HepG2 (cell line): ENCODE data around the gene MEGF6. TPM values are rescaled to one million over a fixed set of nuclear protein-coding genes. Genes with fewer than 3 reads are reported as not detected.

Source experiments
- BRCA1 ChIP-seq: sonication (generic); formaldehyde crosslinking; IDR thresholded peaks from 2 replicates; pipeline ENCODE4 v1.4.0; 2020; ENCODE audit warnings: missing genetic modification reagents
- CHD4 ChIP-seq: fragments of 200-600 bp; sonication (generic); IDR thresholded peaks from 2 replicates; pipeline ENCODE4 v1.7.0; 2017; ENCODE audit warnings: mild to moderate bottlenecking, low read length, borderline replicate concordance
- NPAS2 ChIP-seq: sonication (generic); formaldehyde crosslinking; IDR thresholded peaks from 2 replicates; pipeline ENCODE4 v1.8.0; 2022; ENCODE audit warnings: mild to moderate bottlenecking, missing genetic modification reagents, borderline replicate concordance
- SOX13 ChIP-seq, 3 experiments: fragments of 450-650 bp in 1 of 3; sonication (generic) in 1 of 3; formaldehyde crosslinking in 1 of 3; IDR thresholded peaks in 2 of 3; conservative IDR thresholded peaks in 1 of 3; 2 replicates each; pipeline versions ENCODE4 v1.5.0 to v1.6.1; 2016 to 2020; ENCODE audit warnings: antibody characterized with exemption in 1 of 3, mild to moderate bottlenecking in 1 of 3, missing compliant biosample characterization in 1 of 3, missing genetic modification reagents in 1 of 3, moderate library complexity in 1 of 3
- TAF1 ChIP-seq: sonication (generic); formaldehyde crosslinking; IDR thresholded peaks from 2 replicates; pipeline ENCODE4 v1.4.0; 2020; ENCODE audit warnings: missing genetic modification reagents
- ZNF3 ChIP-seq: IDR thresholded peaks from 2 replicates; pipeline ENCODE4 v1.7.0; 2017; ENCODE audit warnings: inconsistent platforms
- polyA plus RNA-seq, 8 experiments: library from polyadenylated mRNA; depleted of rRNA in 3 of 8; stranded (reverse) in 7 of 8; unstranded in 1 of 8; fragments of >200 nt; fragmentation: Illumina TruSeq in 4 of 8; extraction: Trizol in 4 of 8; gene quantifications; 2 replicates each; pipeline versions ENCODE4 v1.2.1 to v1.2.3, GENCODE V29; 2011 to 2016; ENCODE audit warnings: low read depth in 4 of 8, missing spikeins in 1 of 8, mixed read lengths in 1 of 8; ENCODE audit not compliant: insufficient read depth in 1 of 8
- total RNA-seq, 5 experiments: library from RNA; depleted of rRNA; stranded (reverse); fragments of >200 nt; fragmentation: Illumina TruSeq; extraction: Trizol; gene quantifications; 2 replicates each; pipeline ENCODE4 v1.2.3, GENCODE V29; 2016; ENCODE audit warnings: low read depth in 1 of 5
- TF ChIP-seq, protein P1 (sequence below), 2 experiments: sonication (generic) in 1 of 2; formaldehyde crosslinking in 1 of 2; IDR thresholded peaks; 2 replicates each; pipeline versions ENCODE4 v1.5.1 to v1.6.1; 2011 to 2020; ENCODE audit warnings: borderline replicate concordance in 1 of 2, low read depth in 1 of 2, low read length in 1 of 2, mild to moderate bottlenecking in 1 of 2, missing genetic modification reagents in 1 of 2, moderate library complexity in 1 of 2
- TF ChIP-seq, protein P2 (sequence below): IDR thresholded peaks from 2 replicates; pipeline ENCODE4 v1.6.1; 2016; ENCODE audit warnings: low read depth, control low read depth
- TF ChIP-seq, protein P3 (sequence below): sonication (generic); formaldehyde crosslinking; IDR thresholded peaks from 2 replicates; pipeline ENCODE4 v1.8.0; 2023; ENCODE audit warnings: mild to moderate bottlenecking, missing genetic modification reagents
- TF ChIP-seq, protein P4 (sequence below): sonication (generic); formaldehyde crosslinking; IDR thresholded peaks from 2 replicates; pipeline ENCODE4 v1.4.0; 2020; ENCODE audit warnings: mild to moderate bottlenecking, low read depth, missing genetic modification reagents
- TF ChIP-seq, protein P5 (sequence below): sonication (generic); formaldehyde crosslinking; IDR thresholded peaks from 2 replicates; pipeline ENCODE4 v1.5.0; 2020; ENCODE audit warnings: mild to moderate bottlenecking, missing genetic modification reagents
- TF ChIP-seq, protein P6 (sequence below): sonication (generic); formaldehyde crosslinking; IDR thresholded peaks from 2 replicates; pipeline ENCODE4 v1.8.0; 2022; ENCODE audit warnings: missing genetic modification reagents, low read depth, mild to moderate bottlenecking, borderline replicate concordance
- TF ChIP-seq, protein P7 (sequence below): sonication (generic); formaldehyde crosslinking; IDR thresholded peaks from 2 replicates; pipeline ENCODE4 v1.9.0; 2021; ENCODE audit warnings: missing genetic modification reagents, borderline replicate concordance

MEGF6 gene
- total and polyA plus RNA-seq, 2 of the 13 experiments (the other 11 are each of a cell fraction or from before 2014, with no cell fraction given): 1.9 TPM

DNA sequence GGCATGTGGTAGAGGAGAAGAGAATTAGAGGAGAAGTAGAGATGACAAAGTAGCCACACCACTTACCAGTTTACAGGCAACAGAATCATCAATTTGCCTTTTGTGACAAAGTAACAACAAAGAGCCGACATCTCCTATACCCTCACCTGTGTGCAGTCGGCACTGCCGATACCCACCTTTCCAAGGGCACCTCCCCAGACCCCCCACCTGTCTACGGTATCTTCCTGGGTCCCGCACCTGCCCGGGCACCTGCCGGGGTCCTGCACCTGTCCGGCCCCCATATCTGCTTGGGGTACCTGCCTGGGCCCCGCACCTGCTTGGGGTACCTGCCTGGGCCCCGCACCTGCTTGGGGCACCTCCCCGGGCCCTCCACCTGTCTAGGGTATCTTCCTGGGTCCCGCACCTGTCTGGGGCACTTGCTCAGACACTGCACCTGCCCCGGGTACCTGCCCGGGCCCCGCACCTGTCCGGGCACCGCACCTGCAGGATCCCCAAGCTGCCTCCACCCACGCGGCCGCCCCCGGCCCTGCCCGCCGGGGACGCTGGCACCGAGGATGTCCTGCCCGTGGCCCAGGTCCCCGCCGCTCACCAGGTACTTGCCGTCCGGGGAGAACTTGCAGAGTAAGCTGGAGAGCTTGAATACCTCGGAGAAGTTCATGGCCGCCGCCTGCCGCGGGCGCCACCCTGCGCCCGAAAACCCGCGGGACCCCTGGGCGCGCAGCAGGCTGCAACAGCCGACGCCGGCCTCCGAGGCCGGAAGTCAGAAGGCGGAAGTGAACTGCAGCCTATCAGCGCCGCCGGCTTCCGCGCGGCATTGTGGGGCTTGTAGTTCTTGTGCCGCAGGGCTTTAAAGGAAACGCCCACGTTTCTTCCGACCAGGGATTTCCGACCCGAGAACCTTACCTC lies 38.3 kb upstream of the MEGF6 start, which contains the start of gene WRAP73 (continued):
- TF ChIP-seq, protein P1, sequence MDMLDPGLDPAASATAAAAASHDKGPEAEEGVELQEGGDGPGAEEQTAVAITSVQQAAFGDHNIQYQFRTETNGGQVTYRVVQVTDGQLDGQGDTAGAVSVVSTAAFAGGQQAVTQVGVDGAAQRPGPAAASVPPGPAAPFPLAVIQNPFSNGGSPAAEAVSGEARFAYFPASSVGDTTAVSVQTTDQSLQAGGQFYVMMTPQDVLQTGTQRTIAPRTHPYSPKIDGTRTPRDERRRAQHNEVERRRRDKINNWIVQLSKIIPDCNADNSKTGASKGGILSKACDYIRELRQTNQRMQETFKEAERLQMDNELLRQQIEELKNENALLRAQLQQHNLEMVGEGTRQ (IDR thresholded peaks at IDR 0.05; ENCODE audit: low read depth, low read length): no peak
- TF ChIP-seq, protein P1 (CRISPR knock-in tag; IDR thresholded peaks at IDR 0.05; ENCODE audit: borderline replicate concordance): no peak
- TF ChIP-seq NPAS2 (no peak), ZNF3 (CRISPR knock-in tag) (no peak), TAF1 (CRISPR knock-in tag) (peak; percentile 44; the same call in 1 of the 2 replicates), BRCA1 (CRISPR knock-in tag) (no peak), SOX13 (IDR thresholded peaks at IDR 0.05) (no peak), SOX13 (CRISPR knock-in tag; conservative IDR thresholded peaks at IDR 0.05 in 1 of 2, IDR thresholded peaks at IDR 0.05 in 1 of 2) (no peak), CHD4 (no peak)
- TF ChIP-seq, protein P2, sequence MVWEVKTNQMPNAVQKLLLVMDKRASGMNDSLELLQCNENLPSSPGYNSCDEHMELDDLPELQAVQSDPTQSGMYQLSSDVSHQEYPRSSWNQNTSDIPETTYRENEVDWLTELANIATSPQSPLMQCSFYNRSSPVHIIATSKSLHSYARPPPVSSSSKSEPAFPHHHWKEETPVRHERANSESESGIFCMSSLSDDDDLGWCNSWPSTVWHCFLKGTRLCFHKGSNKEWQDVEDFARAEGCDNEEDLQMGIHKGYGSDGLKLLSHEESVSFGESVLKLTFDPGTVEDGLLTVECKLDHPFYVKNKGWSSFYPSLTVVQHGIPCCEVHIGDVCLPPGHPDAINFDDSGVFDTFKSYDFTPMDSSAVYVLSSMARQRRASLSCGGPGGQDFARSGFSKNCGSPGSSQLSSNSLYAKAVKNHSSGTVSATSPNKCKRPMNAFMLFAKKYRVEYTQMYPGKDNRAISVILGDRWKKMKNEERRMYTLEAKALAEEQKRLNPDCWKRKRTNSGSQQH (CRISPR knock-in tag): no peak
- TF ChIP-seq, protein P3, sequence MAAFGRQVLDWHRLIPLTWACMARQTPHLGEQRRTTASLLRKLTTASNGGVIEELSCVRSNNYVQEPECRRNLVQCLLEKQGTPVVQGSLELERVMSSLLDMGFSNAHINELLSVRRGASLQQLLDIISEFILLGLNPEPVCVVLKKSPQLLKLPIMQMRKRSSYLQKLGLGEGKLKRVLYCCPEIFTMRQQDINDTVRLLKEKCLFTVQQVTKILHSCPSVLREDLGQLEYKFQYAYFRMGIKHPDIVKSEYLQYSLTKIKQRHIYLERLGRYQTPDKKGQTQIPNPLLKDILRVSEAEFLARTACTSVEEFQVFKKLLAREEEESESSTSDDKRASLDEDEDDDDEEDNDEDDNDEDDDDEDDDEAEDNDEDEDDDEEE: no peak
- TF ChIP-seq, protein P4, sequence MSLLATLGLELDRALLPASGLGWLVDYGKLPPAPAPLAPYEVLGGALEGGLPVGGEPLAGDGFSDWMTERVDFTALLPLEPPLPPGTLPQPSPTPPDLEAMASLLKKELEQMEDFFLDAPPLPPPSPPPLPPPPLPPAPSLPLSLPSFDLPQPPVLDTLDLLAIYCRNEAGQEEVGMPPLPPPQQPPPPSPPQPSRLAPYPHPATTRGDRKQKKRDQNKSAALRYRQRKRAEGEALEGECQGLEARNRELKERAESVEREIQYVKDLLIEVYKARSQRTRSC (CRISPR knock-in tag): no peak
- TF ChIP-seq, protein P5, sequence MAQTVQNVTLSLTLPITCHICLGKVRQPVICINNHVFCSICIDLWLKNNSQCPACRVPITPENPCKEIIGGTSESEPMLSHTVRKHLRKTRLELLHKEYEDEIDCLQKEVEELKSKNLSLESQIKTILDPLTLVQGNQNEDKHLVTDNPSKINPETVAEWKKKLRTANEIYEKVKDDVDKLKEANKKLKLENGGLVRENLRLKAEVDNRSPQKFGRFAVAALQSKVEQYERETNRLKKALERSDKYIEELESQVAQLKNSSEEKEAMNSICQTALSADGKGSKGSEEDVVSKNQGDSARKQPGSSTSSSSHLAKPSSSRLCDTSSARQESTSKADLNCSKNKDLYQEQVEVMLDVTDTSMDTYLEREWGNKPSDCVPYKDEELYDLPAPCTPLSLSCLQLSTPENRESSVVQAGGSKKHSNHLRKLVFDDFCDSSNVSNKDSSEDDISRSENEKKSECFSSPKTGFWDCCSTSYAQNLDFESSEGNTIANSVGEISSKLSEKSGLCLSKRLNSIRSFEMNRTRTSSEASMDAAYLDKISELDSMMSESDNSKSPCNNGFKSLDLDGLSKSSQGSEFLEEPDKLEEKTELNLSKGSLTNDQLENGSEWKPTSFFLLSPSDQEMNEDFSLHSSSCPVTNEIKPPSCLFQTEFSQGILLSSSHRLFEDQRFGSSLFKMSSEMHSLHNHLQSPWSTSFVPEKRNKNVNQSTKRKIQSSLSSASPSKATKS (CRISPR knock-in tag): no peak
- TF ChIP-seq, protein P6, sequence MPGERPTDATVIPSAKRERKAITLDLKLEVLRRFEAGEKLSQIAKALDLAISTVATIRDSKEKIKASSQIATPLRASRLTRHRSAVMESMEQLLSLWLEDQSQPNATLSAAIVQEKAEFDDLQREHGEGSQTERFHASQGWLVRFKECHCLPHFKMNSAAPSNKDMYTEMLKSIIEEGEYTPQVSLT (CRISPR knock-in tag): no peak
- TF ChIP-seq, protein P7, sequence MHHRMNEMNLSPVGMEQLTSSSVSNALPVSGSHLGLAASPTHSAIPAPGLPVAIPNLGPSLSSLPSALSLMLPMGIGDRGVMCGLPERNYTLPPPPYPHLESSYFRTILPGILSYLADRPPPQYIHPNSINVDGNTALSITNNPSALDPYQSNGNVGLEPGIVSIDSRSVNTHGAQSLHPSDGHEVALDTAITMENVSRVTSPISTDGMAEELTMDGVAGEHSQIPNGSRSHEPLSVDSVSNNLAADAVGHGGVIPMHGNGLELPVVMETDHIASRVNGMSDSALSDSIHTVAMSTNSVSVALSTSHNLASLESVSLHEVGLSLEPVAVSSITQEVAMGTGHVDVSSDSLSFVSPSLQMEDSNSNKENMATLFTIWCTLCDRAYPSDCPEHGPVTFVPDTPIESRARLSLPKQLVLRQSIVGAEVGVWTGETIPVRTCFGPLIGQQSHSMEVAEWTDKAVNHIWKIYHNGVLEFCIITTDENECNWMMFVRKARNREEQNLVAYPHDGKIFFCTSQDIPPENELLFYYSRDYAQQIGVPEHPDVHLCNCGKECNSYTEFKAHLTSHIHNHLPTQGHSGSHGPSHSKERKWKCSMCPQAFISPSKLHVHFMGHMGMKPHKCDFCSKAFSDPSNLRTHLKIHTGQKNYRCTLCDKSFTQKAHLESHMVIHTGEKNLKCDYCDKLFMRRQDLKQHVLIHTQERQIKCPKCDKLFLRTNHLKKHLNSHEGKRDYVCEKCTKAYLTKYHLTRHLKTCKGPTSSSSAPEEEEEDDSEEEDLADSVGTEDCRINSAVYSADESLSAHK: no peak
